ENCODE data around the gene GRM7. TPM values are rescaled to one million over a fixed set of nuclear protein-coding genes. Genes with fewer than 3 reads are reported as not detected.

GRM7 gene
- polyA plus RNA-seq, 4 donors: 0.01 to 0.30 TPM; not detected in 2

- Histone ChIP-seq H3K27me3 (ENCODE audit: control insufficient read depth in 3 of 3, insufficient read depth in 3 of 3, low read length in 3 of 3) (no peaks in the 10 kb centered on the region), H3K9me3 (ENCODE audit: control insufficient read depth in 2 of 2, insufficient read depth in 1 of 2, low read depth in 1 of 2, low read length in 1 of 2) (no peaks in the 10 kb centered on the region), H3K27ac (ENCODE audit: low read depth in 1 of 3, low read length in 2 of 3) (no peak overlapping the region), H3K36me3 (ENCODE audit: control insufficient read depth in 3 of 3, insufficient read depth in 2 of 3, low read depth in 1 of 3, low read length in 3 of 3) (no peaks in the 10 kb centered on the region), H3K4me3 (ENCODE audit: low read depth in 1 of 3, low read length in 3 of 3) (no peak overlapping the region), H3K4me1 (ENCODE audit: control insufficient read depth in 3 of 3, insufficient read depth in 2 of 3, low read depth in 1 of 3, low read length in 2 of 3) (no peaks in the 10 kb centered on the region)
- 63 to 69% (median 64%) methylated on average over 4 of the region's 4 CpGs for WGBS, 3 donors
- FAIRE-seq (no peak), DNase-seq (no peak)
Measured at GRCh38 chr3:7241584-7242302, 380.8 kb downstream of the GRM7 start.

GRCh38 chr3:7242303-7242635 lies 381.4 kb downstream of the GRM7 start:
- FAIRE-seq: no peak
- no peak overlapping the region for H3K27ac ChIP-seq (ENCODE audit: low read depth in 1 of 3, low read length in 2 of 3)

GRCh38 chr3:7249493-7250076 lies 388.7 kb downstream of the GRM7 start:
- no peaks in the 10 kb centered on the region for H3K27me3 ChIP-seq (ENCODE audit: control insufficient read depth in 3 of 3, insufficient read depth in 3 of 3, low read length in 3 of 3)
- H3K4me1 ChIP-seq (ENCODE audit: control insufficient read depth in 3 of 3, insufficient read depth in 2 of 3, low read depth in 1 of 3, low read length in 2 of 3): no peaks in the 10 kb centered on the region
- DNase-seq (no peak), FAIRE-seq (no peak)
- no peak overlapping the region for H3K4me3 ChIP-seq (ENCODE audit: low read depth in 1 of 3, low read length in 3 of 3)
- 83 to 86% (median 85%) methylated on average over 5 of the region's 5 CpGs for WGBS, 3 donors
- no peaks in the 10 kb centered on the region for H3K36me3 ChIP-seq (ENCODE audit: control insufficient read depth in 3 of 3, insufficient read depth in 2 of 3, low read depth in 1 of 3, low read length in 3 of 3)
- no peaks in the 10 kb centered on the region for H3K9me3 ChIP-seq (ENCODE audit: control insufficient read depth in 2 of 2, insufficient read depth in 1 of 2, low read depth in 1 of 2, low read length in 1 of 2)
- no peak overlapping the region for H3K27ac ChIP-seq (ENCODE audit: low read depth in 1 of 3, low read length in 2 of 3)

More at GRCh38 chr3:7242303-7242635, 381.4 kb downstream of the GRM7 start:
- no peaks in the 10 kb centered on the region for H3K9me3 ChIP-seq (ENCODE audit: control insufficient read depth in 2 of 2, insufficient read depth in 1 of 2, low read depth in 1 of 2, low read length in 1 of 2)
- no peak overlapping the region for H3K4me3 ChIP-seq (ENCODE audit: low read depth in 1 of 3, low read length in 3 of 3)
- DNase-seq: no peak
- no peaks in the 10 kb centered on the region for H3K4me1 ChIP-seq (ENCODE audit: control insufficient read depth in 3 of 3, insufficient read depth in 2 of 3, low read depth in 1 of 3, low read length in 2 of 3)
- no peaks in the 10 kb centered on the region for H3K36me3 ChIP-seq (ENCODE audit: control insufficient read depth in 3 of 3, insufficient read depth in 2 of 3, low read depth in 1 of 3, low read length in 3 of 3)
- no peaks in the 10 kb centered on the region for H3K27me3 ChIP-seq (ENCODE audit: control insufficient read depth in 3 of 3, insufficient read depth in 3 of 3, low read length in 3 of 3)

GRCh38 chr3:7254251-7254650 lies 393.3 kb downstream of the GRM7 start:
- Histone ChIP-seq H3K36me3 (ENCODE audit: control insufficient read depth in 3 of 3, insufficient read depth in 2 of 3, low read depth in 1 of 3, low read length in 3 of 3) (no peaks in the 10 kb centered on the region), H3K27ac (ENCODE audit: low read depth in 1 of 3, low read length in 2 of 3) (no peak overlapping the region), H3K27me3 (ENCODE audit: control insufficient read depth in 3 of 3, insufficient read depth in 3 of 3, low read length in 3 of 3) (no peaks in the 10 kb centered on the region), H3K4me1 (ENCODE audit: control insufficient read depth in 3 of 3, insufficient read depth in 2 of 3, low read depth in 1 of 3, low read length in 2 of 3) (no peaks in the 10 kb centered on the region), H3K9me3 (ENCODE audit: control insufficient read depth in 2 of 2, insufficient read depth in 1 of 2, low read depth in 1 of 2, low read length in 1 of 2) (no peaks in the 10 kb centered on the region), H3K4me3 (ENCODE audit: low read depth in 1 of 3, low read length in 3 of 3) (no peak overlapping the region)
- DNase-seq (no peak), FAIRE-seq (no peak)
- 51 to 60% (median 54%) methylated on average over 2 of the region's 2 CpGs for WGBS, 3 donors

GRCh38 chr3:7260975-7261374 lies 400.1 kb downstream of the GRM7 start:
- Histone ChIP-seq H3K27me3 (ENCODE audit: control insufficient read depth in 3 of 3, insufficient read depth in 3 of 3, low read length in 3 of 3) (no peaks in the 10 kb centered on the region), H3K4me1 (ENCODE audit: control insufficient read depth in 3 of 3, insufficient read depth in 2 of 3, low read depth in 1 of 3, low read length in 2 of 3) (no peaks in the 10 kb centered on the region), H3K9me3 (ENCODE audit: control insufficient read depth in 2 of 2, insufficient read depth in 1 of 2, low read depth in 1 of 2, low read length in 1 of 2) (peaks cover 0 to 2% of the 10 kb centered on the region in 2 donors), H3K36me3 (ENCODE audit: control insufficient read depth in 3 of 3, insufficient read depth in 2 of 3, low read depth in 1 of 3, low read length in 3 of 3) (no peaks in the 10 kb centered on the region), H3K4me3 (ENCODE audit: low read depth in 1 of 3, low read length in 3 of 3) (no peak overlapping the region), H3K27ac (ENCODE audit: low read depth in 1 of 3, low read length in 2 of 3) (no peak overlapping the region)
- WGBS, 3 donors: 52 to 82% (median 73%) methylated on average over 1 of the region's 1 CpG
- no peak for FAIRE-seq
- DNase-seq: no peak

GRCh38 chr3:7263347-7264195 lies 402.7 kb downstream of the GRM7 start:
- Histone ChIP-seq H3K9me3 (ENCODE audit: control insufficient read depth in 2 of 2, insufficient read depth in 1 of 2, low read depth in 1 of 2, low read length in 1 of 2) (peaks cover 0 to 2% of the 10 kb centered on the region in 2 donors), H3K27ac (ENCODE audit: low read depth in 1 of 3, low read length in 2 of 3) (no peak overlapping the region), H3K4me1 (ENCODE audit: control insufficient read depth in 3 of 3, insufficient read depth in 2 of 3, low read depth in 1 of 3, low read length in 2 of 3) (no peaks in the 10 kb centered on the region), H3K4me3 (ENCODE audit: low read depth in 1 of 3, low read length in 3 of 3) (no peak overlapping the region), H3K36me3 (ENCODE audit: control insufficient read depth in 3 of 3, insufficient read depth in 2 of 3, low read depth in 1 of 3, low read length in 3 of 3) (no peaks in the 10 kb centered on the region), H3K27me3 (ENCODE audit: control insufficient read depth in 3 of 3, insufficient read depth in 3 of 3, low read length in 3 of 3) (no peaks in the 10 kb centered on the region)
- DNase-seq (no peak), FAIRE-seq (no peak)
- WGBS, 3 donors: 91 to 92% (median 91%) methylated on average over 13 of the region's 13 CpGs

GRCh38 chr3:7264196-7264526 lies 403.2 kb downstream of the GRM7 start:
- Histone ChIP-seq H3K27me3 (ENCODE audit: control insufficient read depth in 3 of 3, insufficient read depth in 3 of 3, low read length in 3 of 3) (no peaks in the 10 kb centered on the region), H3K9me3 (ENCODE audit: control insufficient read depth in 2 of 2, insufficient read depth in 1 of 2, low read depth in 1 of 2, low read length in 1 of 2) (peaks cover 0 to 2% of the 10 kb centered on the region in 2 donors), H3K4me3 (ENCODE audit: low read depth in 1 of 3, low read length in 3 of 3) (no peak overlapping the region), H3K4me1 (ENCODE audit: control insufficient read depth in 3 of 3, insufficient read depth in 2 of 3, low read depth in 1 of 3, low read length in 2 of 3) (no peaks in the 10 kb centered on the region), H3K27ac (ENCODE audit: low read depth in 1 of 3, low read length in 2 of 3) (no peak overlapping the region), H3K36me3 (ENCODE audit: control insufficient read depth in 3 of 3, insufficient read depth in 2 of 3, low read depth in 1 of 3, low read length in 3 of 3) (no peaks in the 10 kb centered on the region)
- no peak for FAIRE-seq
- no peak for DNase-seq
- 86 to 98% (median 92%) methylated on average over 4 of the region's 4 CpGs for WGBS, 3 donors

GRCh38 chr3:7265736-7266135 lies 404.8 kb downstream of the GRM7 start:
- Histone ChIP-seq H3K27me3 (ENCODE audit: control insufficient read depth in 3 of 3, insufficient read depth in 3 of 3, low read length in 3 of 3) (no peaks in the 10 kb centered on the region), H3K9me3 (ENCODE audit: control insufficient read depth in 2 of 2, insufficient read depth in 1 of 2, low read depth in 1 of 2, low read length in 1 of 2) (peaks cover 0 to 2% of the 10 kb centered on the region in 2 donors), H3K27ac (ENCODE audit: low read depth in 1 of 3, low read length in 2 of 3) (no peak overlapping the region), H3K36me3 (ENCODE audit: control insufficient read depth in 3 of 3, insufficient read depth in 2 of 3, low read depth in 1 of 3, low read length in 3 of 3) (no peaks in the 10 kb centered on the region), H3K4me1 (ENCODE audit: control insufficient read depth in 3 of 3, insufficient read depth in 2 of 3, low read depth in 1 of 3, low read length in 2 of 3) (no peaks in the 10 kb centered on the region), H3K4me3 (ENCODE audit: low read depth in 1 of 3, low read length in 3 of 3) (no peak overlapping the region)
- FAIRE-seq (no peak), DNase-seq (no peak)
- WGBS, 3 donors: 51 to 57% (median 55%) methylated on average over 4 of the region's 4 CpGs
